Keratinocyte (primary cell): ENCODE measurements around the gene DOK5.

Experiments
- EZH2 ChIP-seq: IDR thresholded peaks from one replicate; pipeline ENCODE4 v1.6.1; 2012; ENCODE audit warnings: inconsistent platforms, mild to moderate bottlenecking, low read length, moderate library complexity
- TF ChIP-seq, protein P1 (sequence below), 3 experiments: IDR thresholded peaks in 1 of 3; conservative IDR thresholded peaks in 1 of 3; optimal IDR thresholded peaks in 1 of 3; 2 replicates in 2 of 3; 3 replicates in 1 of 3; pipeline versions ENCODE3 to v1.5.1; 2011; ENCODE audit warnings: low read length in 3 of 3, mild to moderate bottlenecking in 3 of 3, moderate library complexity in 2 of 3, control low read depth in 1 of 3, inconsistent platforms in 1 of 3; ENCODE audit not compliant: insufficient read depth in 2 of 3; ENCODE audit errors: extremely low read depth in 1 of 3

DNA sequence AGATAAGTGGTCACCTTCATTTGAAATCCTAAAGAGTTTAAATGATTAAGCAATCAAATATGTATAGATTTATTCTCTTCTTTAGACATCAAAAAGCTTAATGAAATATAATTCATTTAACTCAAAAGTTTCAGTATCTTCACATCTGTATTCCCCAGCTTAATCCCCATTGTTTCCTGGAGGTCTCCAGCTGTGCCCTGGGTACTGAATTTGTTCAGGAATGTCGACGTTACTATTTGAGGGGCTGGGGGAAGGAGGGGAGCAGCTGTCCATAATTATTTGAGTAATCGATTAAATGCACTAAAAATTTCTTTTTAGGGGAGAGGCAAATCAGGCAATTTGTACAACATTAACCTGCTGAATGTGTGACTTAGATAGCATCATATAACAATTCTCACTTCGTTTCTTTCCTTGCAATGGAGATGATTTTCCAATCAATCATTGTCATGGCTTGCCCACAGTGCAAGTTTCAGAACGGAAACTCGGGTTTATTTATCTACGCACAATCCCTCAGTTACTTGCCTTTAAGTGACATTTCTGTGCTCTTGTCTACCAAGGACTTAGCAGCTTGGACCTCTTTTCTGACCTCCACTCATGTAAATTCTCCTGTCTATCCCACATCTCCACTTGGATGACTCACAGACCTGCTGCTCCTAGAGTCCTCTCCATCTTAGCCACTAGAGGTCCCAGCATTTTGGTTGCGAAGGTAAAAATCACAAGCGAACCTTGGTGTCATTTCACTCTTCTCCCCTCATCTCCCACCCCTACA is 3.9 kb downstream of the DOK5 start:
- TF ChIP-seq, protein P1, sequence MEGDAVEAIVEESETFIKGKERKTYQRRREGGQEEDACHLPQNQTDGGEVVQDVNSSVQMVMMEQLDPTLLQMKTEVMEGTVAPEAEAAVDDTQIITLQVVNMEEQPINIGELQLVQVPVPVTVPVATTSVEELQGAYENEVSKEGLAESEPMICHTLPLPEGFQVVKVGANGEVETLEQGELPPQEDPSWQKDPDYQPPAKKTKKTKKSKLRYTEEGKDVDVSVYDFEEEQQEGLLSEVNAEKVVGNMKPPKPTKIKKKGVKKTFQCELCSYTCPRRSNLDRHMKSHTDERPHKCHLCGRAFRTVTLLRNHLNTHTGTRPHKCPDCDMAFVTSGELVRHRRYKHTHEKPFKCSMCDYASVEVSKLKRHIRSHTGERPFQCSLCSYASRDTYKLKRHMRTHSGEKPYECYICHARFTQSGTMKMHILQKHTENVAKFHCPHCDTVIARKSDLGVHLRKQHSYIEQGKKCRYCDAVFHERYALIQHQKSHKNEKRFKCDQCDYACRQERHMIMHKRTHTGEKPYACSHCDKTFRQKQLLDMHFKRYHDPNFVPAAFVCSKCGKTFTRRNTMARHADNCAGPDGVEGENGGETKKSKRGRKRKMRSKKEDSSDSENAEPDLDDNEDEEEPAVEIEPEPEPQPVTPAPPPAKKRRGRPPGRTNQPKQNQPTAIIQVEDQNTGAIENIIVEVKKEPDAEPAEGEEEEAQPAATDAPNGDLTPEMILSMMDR (optimal IDR thresholded peaks at IDR 0.05 in 1 of 3, IDR thresholded peaks at IDR 0.05 in 1 of 3, conservative IDR thresholded peaks at IDR 0.05 in 1 of 3; ENCODE audit: extremely low read depth in 1 of 3, insufficient read depth in 2 of 3, low read length in 3 of 3) = peak in 2 of 3 experiments; percentile 17 to 31
- no peak for TF ChIP-seq EZH2
